ENCODE data around the gene CGNL1. TPM values are rescaled to one million over a fixed set of nuclear protein-coding genes. Genes with fewer than 3 reads are reported as not detected.

The CGNL1 gene
- total and polyA plus RNA-seq, 5 donors from 2014 or later = not detected

GRCh38 chr15:57573151-57573550, 196.8 kb downstream of the CGNL1 start:
- H3K4me1 Mint-ChIP-seq = no peaks in the 10 kb centered on the region
- Histone ChIP-seq H3K27ac (ENCODE audit: insufficient read depth, low read length, poor library complexity, severe bottlenecking) (no peak overlapping the region), H3K4me3 (ENCODE audit: low read depth, low read length) (no peak overlapping the region), H3K27me3 (ENCODE audit: control insufficient read depth, insufficient read depth, low read length) (peaks cover 3% of the 10 kb centered on the region), H3K4me1 (ENCODE audit: control insufficient read depth, insufficient read depth, low read length, poor library complexity, severe bottlenecking) (no peaks in the 10 kb centered on the region), H3K36me3 (ENCODE audit: control insufficient read depth, insufficient read depth, low read length) (no peaks in the 10 kb centered on the region), H3K9me3 (ENCODE audit: control insufficient read depth in 2 of 2, low read length in 2 of 2) (no peaks in the 10 kb centered on the region)
- no peaks in the 10 kb centered on the region for H3K36me3 Mint-ChIP-seq
- DNase-seq (no peak), ATAC-seq (ENCODE audit: low read depth in 2 of 2) (no peak)
- no peak overlapping the region for H3K4me3 Mint-ChIP-seq
- no peaks in the 10 kb centered on the region for H3K9me3 Mint-ChIP-seq
- H3K27me3 Mint-ChIP-seq = peaks cover 14% of the 10 kb centered on the region
- peak overlapping the region in 1 of 3 donors; percentile 18 for H3K27ac Mint-ChIP-seq

GRCh38 chr15:57575363-57575762, 199.1 kb downstream of the CGNL1 start:
- Histone ChIP-seq H3K27me3 (ENCODE audit: control insufficient read depth, insufficient read depth, low read length) (peaks cover 2% of the 10 kb centered on the region), H3K36me3 (ENCODE audit: control insufficient read depth, insufficient read depth, low read length) (no peaks in the 10 kb centered on the region), H3K4me3 (ENCODE audit: low read depth, low read length) (no peak overlapping the region), H3K4me1 (ENCODE audit: control insufficient read depth, insufficient read depth, low read length, poor library complexity, severe bottlenecking) (no peaks in the 10 kb centered on the region), H3K27ac (ENCODE audit: insufficient read depth, low read length, poor library complexity, severe bottlenecking) (no peak overlapping the region), H3K9me3 (ENCODE audit: control insufficient read depth in 2 of 2, low read length in 2 of 2) (no peaks in the 10 kb centered on the region)
- Mint-ChIP-seq H3K27ac (no peak overlapping the region), H3K9me3 (no peaks in the 10 kb centered on the region), H3K4me3 (no peak overlapping the region), H3K4me1 (peaks cover 0 to 4% (median 0%) of the 10 kb centered on the region in 4 donors), H3K36me3 (no peaks in the 10 kb centered on the region), H3K27me3 (peaks cover 8% of the 10 kb centered on the region)
- ATAC-seq (ENCODE audit: low read depth in 2 of 2) (no peak), DNase-seq (no peak)

GRCh38 chr15:57578288-57578900, 202.1 kb downstream of the CGNL1 start:
- H3K9me3 ChIP-seq (ENCODE audit: control insufficient read depth in 2 of 2, low read length in 2 of 2) = peaks cover 4 to 7% of the 10 kb centered on the region in 2 experiments
- H3K27ac Mint-ChIP-seq = peak overlapping the region in 1 of 3 donors; percentile 84
- no peak overlapping the region for H3K4me3 Mint-ChIP-seq
- H3K36me3 Mint-ChIP-seq = peaks cover 3% of the 10 kb centered on the region
- H3K27me3 ChIP-seq (ENCODE audit: control insufficient read depth, insufficient read depth, low read length) = peaks cover 2% of the 10 kb centered on the region
- peaks cover 1 to 12% (median 5%) of the 10 kb centered on the region in 7 donors for H3K9me3 Mint-ChIP-seq
- no peak overlapping the region for H3K27ac ChIP-seq (ENCODE audit: insufficient read depth, low read length, poor library complexity, severe bottlenecking)
- no peak overlapping the region for H3K4me3 ChIP-seq (ENCODE audit: low read depth, low read length)
- DNase-seq = no peak
- H3K27me3 Mint-ChIP-seq = peaks cover 12% of the 10 kb centered on the region
- no peak for ATAC-seq (ENCODE audit: low read depth in 2 of 2)
- no peaks in the 10 kb centered on the region for H3K4me1 ChIP-seq (ENCODE audit: control insufficient read depth, insufficient read depth, low read length, poor library complexity, severe bottlenecking)
- H3K4me1 Mint-ChIP-seq = peaks cover 0 to 7% (median 1%) of the 10 kb centered on the region in 4 donors
- H3K36me3 ChIP-seq (ENCODE audit: control insufficient read depth, insufficient read depth, low read length) = no peaks in the 10 kb centered on the region

GRCh38 chr15:57580428-57580827, 204.1 kb downstream of the CGNL1 start:
- Mint-ChIP-seq H3K9me3 (peaks cover 1 to 18% (median 10%) of the 10 kb centered on the region in 7 donors), H3K27me3 (peaks cover 20% of the 10 kb centered on the region), H3K36me3 (peaks cover 5% of the 10 kb centered on the region), H3K4me3 (no peak overlapping the region), H3K27ac (peak overlapping the region in 1 of 3 donors; percentile 16), H3K4me1 (peaks cover 0 to 11% (median 2%) of the 10 kb centered on the region in 4 donors)
- H3K9me3 ChIP-seq (ENCODE audit: control insufficient read depth in 2 of 2, low read length in 2 of 2) = peaks cover 4 to 7% of the 10 kb centered on the region in 2 experiments
- H3K4me3 ChIP-seq (ENCODE audit: low read depth, low read length) = no peak overlapping the region
- DNase-seq (no peak), ATAC-seq (ENCODE audit: low read depth in 2 of 2) (no peak)
- no peaks in the 10 kb centered on the region for H3K36me3 ChIP-seq (ENCODE audit: control insufficient read depth, insufficient read depth, low read length)
- no peaks in the 10 kb centered on the region for H3K4me1 ChIP-seq (ENCODE audit: control insufficient read depth, insufficient read depth, low read length, poor library complexity, severe bottlenecking)
- H3K27me3 ChIP-seq (ENCODE audit: control insufficient read depth, insufficient read depth, low read length) = peaks cover 2% of the 10 kb centered on the region
- H3K27ac ChIP-seq (ENCODE audit: insufficient read depth, low read length, poor library complexity, severe bottlenecking) = no peak overlapping the region

GRCh38 chr15:57580866-57581265, 204.6 kb downstream of the CGNL1 start:
- peaks cover 20% of the 10 kb centered on the region for H3K27me3 Mint-ChIP-seq
- peaks cover 2% of the 10 kb centered on the region for H3K27me3 ChIP-seq (ENCODE audit: control insufficient read depth, insufficient read depth, low read length)
- H3K9me3 Mint-ChIP-seq = peaks cover 1 to 18% (median 10%) of the 10 kb centered on the region in 7 donors
- ATAC-seq (ENCODE audit: low read depth in 2 of 2) (no peak), DNase-seq (no peak)
- peak overlapping the region in 1 of 3 donors; percentile 16 for H3K27ac Mint-ChIP-seq
- peaks cover 5% of the 10 kb centered on the region for H3K36me3 Mint-ChIP-seq
- H3K4me3 Mint-ChIP-seq = no peak overlapping the region
- H3K27ac ChIP-seq (ENCODE audit: insufficient read depth, low read length, poor library complexity, severe bottlenecking) = no peak overlapping the region
- no peaks in the 10 kb centered on the region for H3K36me3 ChIP-seq (ENCODE audit: control insufficient read depth, insufficient read depth, low read length)
- H3K9me3 ChIP-seq (ENCODE audit: control insufficient read depth in 2 of 2, low read length in 2 of 2) = peaks cover 4 to 7% of the 10 kb centered on the region in 2 experiments
- no peaks in the 10 kb centered on the region for H3K4me1 ChIP-seq (ENCODE audit: control insufficient read depth, insufficient read depth, low read length, poor library complexity, severe bottlenecking)
- H3K4me1 Mint-ChIP-seq = peaks cover 0 to 15% (median 4%) of the 10 kb centered on the region in 4 donors
- no peak overlapping the region for H3K4me3 ChIP-seq (ENCODE audit: low read depth, low read length)

GRCh38 chr15:57582090-57582489, 205.8 kb downstream of the CGNL1 start:
- H3K4me3 Mint-ChIP-seq = no peak overlapping the region
- H3K27ac Mint-ChIP-seq = no peak overlapping the region
- peaks cover 5% of the 10 kb centered on the region for H3K36me3 Mint-ChIP-seq
- H3K9me3 Mint-ChIP-seq = peaks cover 1 to 18% (median 10%) of the 10 kb centered on the region in 7 donors
- no peak for ATAC-seq (ENCODE audit: low read depth in 2 of 2)
- no peaks in the 10 kb centered on the region for H3K36me3 ChIP-seq (ENCODE audit: control insufficient read depth, insufficient read depth, low read length)
- H3K27me3 ChIP-seq (ENCODE audit: control insufficient read depth, insufficient read depth, low read length) = peaks cover 2% of the 10 kb centered on the region
- DNase-seq = no peak
- H3K27me3 Mint-ChIP-seq = peaks cover 22% of the 10 kb centered on the region
- H3K9me3 ChIP-seq (ENCODE audit: control insufficient read depth in 2 of 2, low read length in 2 of 2) = peaks cover 4 to 7% of the 10 kb centered on the region in 2 experiments
- peaks cover 7 to 26% (median 10%) of the 10 kb centered on the region in 4 donors for H3K4me1 Mint-ChIP-seq
- no peak overlapping the region for H3K27ac ChIP-seq (ENCODE audit: insufficient read depth, low read length, poor library complexity, severe bottlenecking)
- no peak overlapping the region for H3K4me3 ChIP-seq (ENCODE audit: low read depth, low read length)
- H3K4me1 ChIP-seq (ENCODE audit: control insufficient read depth, insufficient read depth, low read length, poor library complexity, severe bottlenecking) = peaks cover 9% of the 10 kb centered on the region

- H3K36me3 Mint-ChIP-seq = peaks cover 8% of the 10 kb centered on the region
- H3K27me3 ChIP-seq (ENCODE audit: control insufficient read depth, insufficient read depth, low read length) = peaks cover 2% of the 10 kb centered on the region
- H3K4me1 ChIP-seq (ENCODE audit: control insufficient read depth, insufficient read depth, low read length, poor library complexity, severe bottlenecking) = peaks cover 15% of the 10 kb centered on the region
- H3K27ac Mint-ChIP-seq = peak overlapping the region; percentile 53 to 84 (median 70)
- no peak overlapping the region for H3K27ac ChIP-seq (ENCODE audit: insufficient read depth, low read length, poor library complexity, severe bottlenecking)
- no peak overlapping the region for H3K4me3 Mint-ChIP-seq
- peaks cover 24% of the 10 kb centered on the region for H3K27me3 Mint-ChIP-seq
- DNase-seq = no peak
- H3K9me3 Mint-ChIP-seq = peaks cover 1 to 18% (median 10%) of the 10 kb centered on the region in 7 donors
- peaks cover 4 to 7% of the 10 kb centered on the region in 2 experiments for H3K9me3 ChIP-seq (ENCODE audit: control insufficient read depth in 2 of 2, low read length in 2 of 2)
- ATAC-seq (ENCODE audit: low read depth in 2 of 2) = no peak
- H3K4me3 ChIP-seq (ENCODE audit: low read depth, low read length) = no peak overlapping the region
- peaks cover 15 to 38% (median 17%) of the 10 kb centered on the region in 4 donors for H3K4me1 Mint-ChIP-seq
- H3K36me3 ChIP-seq (ENCODE audit: control insufficient read depth, insufficient read depth, low read length) = no peaks in the 10 kb centered on the region
Observed at GRCh38 chr15:57583282-57583681, 207.0 kb downstream of the CGNL1 start.

- Histone ChIP-seq H3K36me3 (ENCODE audit: control insufficient read depth, insufficient read depth, low read length) (no peaks in the 10 kb centered on the region), H3K4me3 (ENCODE audit: low read depth, low read length) (no peak overlapping the region), H3K4me1 (ENCODE audit: control insufficient read depth, insufficient read depth, low read length, poor library complexity, severe bottlenecking) (peaks cover 17% of the 10 kb centered on the region), H3K27ac (ENCODE audit: insufficient read depth, low read length, poor library complexity, severe bottlenecking) (no peak overlapping the region), H3K9me3 (ENCODE audit: control insufficient read depth in 2 of 2, low read length in 2 of 2) (peaks cover 4 to 7% of the 10 kb centered on the region in 2 experiments), H3K27me3 (ENCODE audit: control insufficient read depth, insufficient read depth, low read length) (peaks cover 2% of the 10 kb centered on the region)
- ATAC-seq (ENCODE audit: low read depth in 2 of 2) = no peak
- peak overlapping the region in 2 of 3 donors; percentile 63 to 90 for H3K27ac Mint-ChIP-seq
- H3K27me3 Mint-ChIP-seq = peaks cover 24% of the 10 kb centered on the region
- no peak overlapping the region for H3K4me3 Mint-ChIP-seq
- H3K9me3 Mint-ChIP-seq = peaks cover 1 to 18% (median 10%) of the 10 kb centered on the region in 7 donors
- DNase-seq = no peak
- peaks cover 15 to 42% (median 18%) of the 10 kb centered on the region in 4 donors for H3K4me1 Mint-ChIP-seq
- H3K36me3 Mint-ChIP-seq = peaks cover 8% of the 10 kb centered on the region
Observed at GRCh38 chr15:57583720-57584119, 207.4 kb downstream of the CGNL1 start.
